Spleen (tissue), 7 donors: Measurements from ENCODE around the gene PRKCE.

Experiments
- CTCF ChIP-seq, 11 experiments: fragments of 200-600 bp in 7 of 11; fragments of 450-650 bp in 4 of 11; sonication (generic) in 4 of 11; IDR thresholded peaks in 8 of 11; conservative IDR thresholded peaks in 3 of 11; 1 replicate in 7 of 11; 2 replicates in 4 of 11; pipeline versions ENCODE4 v1.4.0 to v1.8.0; 2016 to 2021; ENCODE audit warnings: antibody characterized with exemption in 11 of 11, inconsistent platforms in 4 of 11, mild to moderate bottlenecking in 1 of 11
- POLR2AphosphoS5 ChIP-seq, 3 donors: sonication (generic); formaldehyde crosslinking; IDR thresholded peaks; one replicate each; pipeline ENCODE4 v1.5.1; 2017; ENCODE audit warnings: antibody characterized with exemption in 3 of 3
- donor health status: DM: no; HTN: no; CAD: no; lungs with moderate emphysema.
- donor health status: DM: no; HTN: no; CAD: no.
- donor health status: DM: no; HTN: no; CAD: no.

- TF ChIP-seq CTCF (IDR thresholded peaks at IDR 0.05 in 8 of 11, conservative IDR thresholded peaks at IDR 0.05 in 3 of 11): no peak
- no peak for TF ChIP-seq POLR2AphosphoS5 (IDR thresholded peaks at IDR 0.05)
Observed at GRCh38 chr2:46122318-46122976, 471.0 kb downstream of the PRKCE start.
